Ishikawa (cell line): ENCODE measurements around the gene RBMS1.

ENCODE experiments used
- EGR1 ChIP-seq: IDR thresholded peaks from 2 replicates; pipeline ENCODE4 v1.6.1; 2012
- EP300 ChIP-seq: IDR thresholded peaks from 2 replicates; pipeline ENCODE4 v1.6.1; 2012; ENCODE audit warnings: borderline replicate concordance
- FOXM1 ChIP-seq: IDR thresholded peaks from 2 replicates; pipeline ENCODE4 v1.6.1; 2012; ENCODE audit warnings: low read depth, borderline replicate concordance
- TAF1 ChIP-seq: IDR thresholded peaks from 2 replicates; pipeline ENCODE4 v1.6.1; 2012; ENCODE audit warnings: low read depth, mild to moderate bottlenecking
- TF ChIP-seq, protein P1 (sequence below): IDR thresholded peaks from 2 replicates; pipeline ENCODE4 v1.6.1; 2012

DNA sequence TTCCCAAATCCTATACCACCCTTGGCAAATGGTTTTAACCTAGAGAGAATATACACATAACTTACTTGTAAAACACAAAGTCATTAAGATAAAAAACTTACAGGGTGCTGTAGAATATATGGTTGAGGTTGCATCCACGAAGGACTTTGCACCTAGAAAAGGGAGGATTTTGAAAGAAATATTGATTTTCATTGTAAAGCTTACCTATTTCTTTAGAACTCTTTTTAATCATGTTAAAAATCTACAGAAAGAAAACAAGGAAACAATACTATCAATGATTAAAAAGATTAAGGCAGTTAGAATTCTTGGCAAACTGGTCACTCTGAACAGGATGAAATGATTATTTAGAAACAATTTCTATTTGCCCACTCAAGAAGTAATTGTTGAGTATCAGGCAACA lies 212.4 kb downstream of the RBMS1 start:
- no peak for TF ChIP-seq TAF1
- no peak for TF ChIP-seq FOXM1
- TF ChIP-seq, protein P1, sequence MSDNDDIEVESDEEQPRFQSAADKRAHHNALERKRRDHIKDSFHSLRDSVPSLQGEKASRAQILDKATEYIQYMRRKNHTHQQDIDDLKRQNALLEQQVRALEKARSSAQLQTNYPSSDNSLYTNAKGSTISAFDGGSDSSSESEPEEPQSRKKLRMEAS, result no peak
- no peak for TF ChIP-seq EGR1
- no peak for TF ChIP-seq EP300
